ENCODE data around the gene DXO.
"Not testable (repeated sequence)": the region's sequence is repeated elsewhere in the genome, so short reads cannot be mapped to it uniquely, and the experiment has no call there.

The DXO gene

GRCh38 chr6:31979238-31979898 is 7.4 kb upstream of the DXO start:
- no peak for DNase-seq

- no peak for DNase-seq
These were observed 6.9 kb upstream of the DXO start for GRCh38 chr6:31978831-31979230.

- no peak for DNase-seq
These were observed 6.0 kb upstream of the DXO start for GRCh38 chr6:31977816-31978431.

GRCh38 chr6:31976065-31976464 is 4.1 kb upstream of the DXO start:
- DNase-seq = not testable (repeated sequence)

GRCh38 chr6:31972709-31973350 is 892 bp upstream of the DXO start:
- DNase-seq = no peak

- no peak for DNase-seq
These were observed 502 bp downstream of the DXO start for GRCh38 chr6:31971279-31971992.

- no peak for DNase-seq
These were observed 1.2 kb downstream of the DXO start for GRCh38 chr6:31970604-31971271.

- peak; percentile 69 for DNase-seq
These were observed 2.0 kb downstream of the DXO start for GRCh38 chr6:31969712-31970603.

- no peak for DNase-seq
These were observed 2.9 kb downstream of the DXO start for GRCh38 chr6:31968791-31969711.

- DNase-seq = no peak
These were observed 3.6 kb downstream of the DXO start for GRCh38 chr6:31968326-31968725.

- DNase-seq = no peak
These were observed 4.0 kb downstream of the DXO start for GRCh38 chr6:31967926-31968320.

GRCh38 chr6:31966997-31967925 is 4.7 kb downstream of the DXO start:
- DNase-seq = no peak

- no peak for DNase-seq
These were observed 5.4 kb downstream of the DXO start for GRCh38 chr6:31966506-31966905.

GRCh38 chr6:31965700-31966099 is 6.2 kb downstream of the DXO start:
- DNase-seq = no peak

- DNase-seq = no peak
These were observed 8.0 kb downstream of the DXO start for GRCh38 chr6:31963921-31964320.

GRCh38 chr6:31961616-31962015 is 10.3 kb downstream of the DXO start:
- no peak for DNase-seq

- DNase-seq = peak; percentile 95
These were observed 12.9 kb downstream of the DXO start, which contains the start of the genes NELFE and SKIC2 for GRCh38 chr6:31958741-31959739. NELFE (minus strand) TSS chr6:31958971; CDS start chr6:31958446, 525 bp downstream. SKIC2 (plus strand) TSS chr6:31959175; CDS start chr6:31959193, 18 bp downstream.

- DNase-seq = no peak
These were observed 13.6 kb downstream of the DXO start for GRCh38 chr6:31958412-31958740.

Data from kidney glomerular epithelial cell (primary cell).